Measurements from ENCODE around the gene NAB1.

The NAB1 gene

DNA sequence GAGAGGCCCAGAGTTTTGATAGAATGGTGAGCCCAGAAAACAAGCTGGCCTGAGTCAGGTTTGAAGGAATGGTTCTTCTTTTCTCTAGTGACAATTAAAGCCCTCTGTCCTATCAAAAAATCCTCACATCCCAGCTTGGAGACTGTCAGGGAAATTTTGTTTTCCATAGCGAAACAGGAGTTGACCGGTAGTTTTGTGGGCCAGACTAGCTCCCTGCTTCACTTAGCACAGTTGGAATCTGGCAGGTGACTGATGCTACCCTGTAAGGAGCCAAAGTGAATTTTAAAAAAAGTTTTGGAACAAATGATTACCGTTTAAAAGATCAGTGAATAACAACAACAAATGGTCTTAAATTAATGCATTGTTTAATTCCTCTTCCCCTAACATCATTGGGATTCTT is 6.7 kb downstream of the NAB1 start:
- H3K9me2 ChIP-seq (replicated peaks; ENCODE audit: insufficient read depth, low read length) = no peaks in the 10 kb centered on the region
- H3K9me3 ChIP-seq (ENCODE audit: insufficient read depth, low read length) = no peaks in the 10 kb centered on the region
- H3K79me2 ChIP-seq (ENCODE audit: insufficient read depth, low read length) = peaks cover 62% of the 10 kb centered on the region
- H2AFZ ChIP-seq (ENCODE audit: low read depth, low read length, severe bottlenecking) = no peak overlapping the region
- no peaks in the 10 kb centered on the region for H3K27me3 ChIP-seq (ENCODE audit: low read length)
- H3K27ac ChIP-seq (ENCODE audit: low read depth, low read length) = no peak overlapping the region
- TF ChIP-seq CTCF (IDR thresholded peaks at IDR 0.05; ENCODE audit: insufficient read depth, low read length, poor library complexity, severe bottlenecking) = no peak
- TF ChIP-seq EZH2phosphoT487 (conservative IDR thresholded peaks at IDR 0.05; ENCODE audit: low read length) = no peak
- no peak overlapping the region for H3K9ac ChIP-seq (ENCODE audit: low read length)
- H3K4me2 ChIP-seq (ENCODE audit: low read depth, low read length, poor library complexity, severe bottlenecking) = no peak overlapping the region
- no peak overlapping the region for H3K4me3 ChIP-seq (ENCODE audit: insufficient read depth, low read length, poor library complexity, severe bottlenecking)
- H3F3A ChIP-seq (ENCODE audit: insufficient read depth) = peaks cover 6% of the 10 kb centered on the region; the same call in 1 of the 2 replicates
- H4K20me1 ChIP-seq (ENCODE audit: low read depth, low read length) = peaks cover 10% of the 10 kb centered on the region
- no peaks in the 10 kb centered on the region; the same call in 1 of the 2 replicates for H3K36me3 ChIP-seq (ENCODE audit: low read length)

DNA sequence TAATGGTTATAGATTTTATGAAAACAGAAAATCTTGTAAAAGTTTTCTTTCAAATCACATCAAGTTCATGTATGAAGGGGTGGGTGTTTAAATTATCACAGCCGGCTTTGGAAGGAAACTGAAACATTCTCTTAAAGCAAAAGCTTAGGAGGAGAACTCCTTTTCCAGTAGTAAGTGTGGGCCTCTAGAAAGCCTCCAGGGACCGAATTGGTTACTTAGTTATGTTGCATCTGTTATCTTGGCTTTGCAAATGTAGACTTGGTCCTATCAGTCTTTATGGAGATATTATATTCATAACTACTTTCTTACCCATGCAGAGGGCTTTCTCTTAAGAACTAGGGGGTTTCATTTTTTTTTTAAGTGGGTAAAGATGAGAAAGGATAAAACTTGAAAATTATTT is 7.4 kb downstream of the NAB1 start:
- no peak overlapping the region for H3K9ac ChIP-seq (ENCODE audit: low read length)
- TF ChIP-seq CTCF (IDR thresholded peaks at IDR 0.05; ENCODE audit: insufficient read depth, low read length, poor library complexity, severe bottlenecking) = no peak
- no peak for TF ChIP-seq EZH2phosphoT487 (conservative IDR thresholded peaks at IDR 0.05; ENCODE audit: low read length)
- H3K4me2 ChIP-seq (ENCODE audit: low read depth, low read length, poor library complexity, severe bottlenecking) = no peak overlapping the region
- peaks cover 4% of the 10 kb centered on the region; the same call in 1 of the 2 replicates for H4K20me1 ChIP-seq (ENCODE audit: low read depth, low read length)
- H3K79me2 ChIP-seq (ENCODE audit: insufficient read depth, low read length) = peaks cover 55% of the 10 kb centered on the region
- H3K27ac ChIP-seq (ENCODE audit: low read depth, low read length) = no peak overlapping the region
- no peaks in the 10 kb centered on the region for H3K9me3 ChIP-seq (ENCODE audit: insufficient read depth, low read length)
- H2AFZ ChIP-seq (ENCODE audit: low read depth, low read length, severe bottlenecking) = no peak overlapping the region
- no peaks in the 10 kb centered on the region for H3F3A ChIP-seq (ENCODE audit: insufficient read depth)
- H3K4me3 ChIP-seq (ENCODE audit: insufficient read depth, low read length, poor library complexity, severe bottlenecking) = no peak overlapping the region
- H3K27me3 ChIP-seq (ENCODE audit: low read length) = no peaks in the 10 kb centered on the region
- H3K9me2 ChIP-seq (replicated peaks; ENCODE audit: insufficient read depth, low read length) = no peaks in the 10 kb centered on the region
- no peaks in the 10 kb centered on the region; the same call in 1 of the 2 replicates for H3K36me3 ChIP-seq (ENCODE audit: low read length)

GRCh38 chr2:190657474-190658255 is 8.8 kb downstream of the NAB1 start:
- no peaks in the 10 kb centered on the region for H3K9me2 ChIP-seq (replicated peaks; ENCODE audit: insufficient read depth, low read length)
- no peak overlapping the region for H3K9ac ChIP-seq (ENCODE audit: low read length)
- H3K36me3 ChIP-seq (ENCODE audit: low read length) = no peaks in the 10 kb centered on the region
- no peaks in the 10 kb centered on the region for H3K27me3 ChIP-seq (ENCODE audit: low read length)
- no peak for TF ChIP-seq EZH2phosphoT487 (conservative IDR thresholded peaks at IDR 0.05; ENCODE audit: low read length)
- TF ChIP-seq CTCF (IDR thresholded peaks at IDR 0.05; ENCODE audit: insufficient read depth, low read length, poor library complexity, severe bottlenecking) = no peak
- no peaks in the 10 kb centered on the region; the same call in 1 of the 2 replicates for H4K20me1 ChIP-seq (ENCODE audit: low read depth, low read length)
- no peak overlapping the region for H3K4me3 ChIP-seq (ENCODE audit: insufficient read depth, low read length, poor library complexity, severe bottlenecking)
- no peak overlapping the region for H3K4me2 ChIP-seq (ENCODE audit: low read depth, low read length, poor library complexity, severe bottlenecking)
- H3F3A ChIP-seq (ENCODE audit: insufficient read depth) = no peaks in the 10 kb centered on the region
- H3K27ac ChIP-seq (ENCODE audit: low read depth, low read length) = no peak overlapping the region
- no peaks in the 10 kb centered on the region for H3K9me3 ChIP-seq (ENCODE audit: insufficient read depth, low read length)
- H3K79me2 ChIP-seq (ENCODE audit: insufficient read depth, low read length) = peaks cover 46% of the 10 kb centered on the region
- no peak overlapping the region for H2AFZ ChIP-seq (ENCODE audit: low read depth, low read length, severe bottlenecking)
